H1 (cell line): ENCODE results near the gene GMCL1. TPM values are rescaled to one million over a fixed set of nuclear protein-coding genes. Genes with fewer than 3 reads are reported as not detected.

Experiments used
- CTCF ChIA-PET: fragments of 300-600 bp; sonication (Branson Sonifier 250); formaldehyde crosslinking; loops from one replicate; lab custom pipeline; 2021; ENCODE audit not compliant: partially characterized antibody; lab: Charles Lee
- POLR2A ChIA-PET: fragments of 300-600 bp; sonication (Branson Sonifier 250); formaldehyde crosslinking; loops from one replicate; lab custom pipeline; 2021; ENCODE audit warnings: inconsistent platforms; ENCODE audit not compliant: partially characterized antibody; lab: Charles Lee
- DNase-seq, 2 experiments: peaks; one replicate each; pipeline versions ENCODE4 v3.0.0 to v3.0.0-alpha.2; 2010 to 2022; ENCODE audit warnings: low spot score in 2 of 2, low read depth in 1 of 2, mixed read lengths in 1 of 2
- FAIRE-seq: peaks from 2 replicates; lab custom pipeline; 2011; peaks lifted over from hg19 to GRCh38; lab: Jason Lieb, UNC
- H2AFZ ChIP-seq: 2 replicates; pipeline ENCODE4 v1.8.1; 2012; ENCODE audit warnings: low read length, inconsistent platforms
- H2AK5ac ChIP-seq: 2 replicates; pipeline ENCODE4 v1.6.1; 2013; ENCODE audit warnings: low read depth, low read length
- H2BK120ac ChIP-seq: replicated peaks from 2 replicates; pipeline ENCODE3; 2013; ENCODE audit warnings: low read depth, low read length, inconsistent platforms
- H2BK12ac ChIP-seq: 2 replicates; pipeline ENCODE4 v1.6.1; 2013; ENCODE audit warnings: low read depth, low read length
- H2BK15ac ChIP-seq: 2 replicates; pipeline ENCODE4 v1.6.1; 2013; ENCODE audit warnings: low read length
- H2BK20ac ChIP-seq: 2 replicates; pipeline ENCODE4 v1.6.1; 2013; ENCODE audit warnings: low read length
- H2BK5ac ChIP-seq: 2 replicates; pipeline ENCODE4 v1.6.1; 2013; ENCODE audit warnings: low read depth, low read length
- H3K14ac ChIP-seq: 2 replicates; pipeline ENCODE4 v1.6.1; 2013; ENCODE audit warnings: inconsistent platforms; ENCODE audit not compliant: insufficient read length
- H3K18ac ChIP-seq: 2 replicates; pipeline ENCODE4 v1.6.1; 2013; ENCODE audit warnings: low read length; ENCODE audit errors: extremely low read depth
- H3K23ac ChIP-seq: 2 replicates; pipeline ENCODE4 v1.6.1; 2013; ENCODE audit warnings: inconsistent platforms; ENCODE audit not compliant: insufficient read length
- H3K23me2 ChIP-seq: 2 replicates; pipeline ENCODE4 v1.6.1; 2013; ENCODE audit warnings: low read depth, low read length
- H3K27ac ChIP-seq: 2 replicates; pipeline ENCODE4 v1.6.1; 2011; ENCODE audit warnings: low read depth, low read length, inconsistent platforms
- H3K27me3 ChIP-seq, 4 experiments: replicated peaks in 1 of 4; 1 replicate in 1 of 4; 2 replicates in 3 of 4; pipeline versions ENCODE4 v1.6.1 to v1.8.1; 2011 to 2013; ENCODE audit warnings: low read length in 3 of 4, mild to moderate bottlenecking in 3 of 4, inconsistent platforms in 2 of 4, mixed read lengths in 2 of 4, moderate library complexity in 1 of 4; ENCODE audit not compliant: control insufficient read depth in 3 of 4, insufficient read depth in 3 of 4; ENCODE audit errors: extremely low read depth in 1 of 4
- H3K36me3 ChIP-seq, 4 experiments: 2 replicates each; pipeline versions ENCODE4 v1.6.1 to v1.8.1; 2011 to 2013; ENCODE audit warnings: mild to moderate bottlenecking in 4 of 4, low read length in 3 of 4, moderate library complexity in 2 of 4, control low read depth in 1 of 4, inconsistent platforms in 1 of 4; ENCODE audit not compliant: insufficient read depth in 4 of 4, control insufficient read depth in 2 of 4
- H3K4ac ChIP-seq: replicated peaks from 2 replicates; pipeline ENCODE3; 2013; ENCODE audit warnings: low read length, low read depth, mixed read lengths, inconsistent platforms; ENCODE audit not compliant: insufficient read length
- H3K4me1 ChIP-seq, 4 experiments: replicated peaks in 1 of 4; 1 replicate in 1 of 4; 2 replicates in 3 of 4; pipeline versions ENCODE4 v1.6.1 to v1.8.1; 2011 to 2013; ENCODE audit warnings: low read length in 3 of 4, inconsistent platforms in 2 of 4, mixed read lengths in 1 of 4; ENCODE audit not compliant: insufficient read depth in 4 of 4, control insufficient read depth in 3 of 4
- H3K4me2 ChIP-seq, 2 experiments: 2 replicates each; pipeline versions ENCODE4 v1.6.1 to v1.8.1; 2011 to 2013; ENCODE audit warnings: low read depth in 2 of 2, low read length in 2 of 2, control low read depth in 1 of 2, inconsistent platforms in 1 of 2, mild to moderate bottlenecking in 1 of 2; ENCODE audit not compliant: insufficient read depth in 1 of 2
- H3K4me3 ChIP-seq, 4 experiments: fragments of 200-600, 300-600 bp in 1 of 4; sonication (generic), shearing (Covaris generic), sonication (Bioruptor Twin) in 1 of 4; 2 replicates each; pipeline versions ENCODE4 v1.5.1 to v1.8.1; 2011 to 2016; ENCODE audit warnings: low read length in 4 of 4, low read depth in 3 of 4, control low read depth in 2 of 4, inconsistent platforms in 2 of 4, mild to moderate bottlenecking in 2 of 4, mixed read lengths in 1 of 4, moderate library complexity in 1 of 4; ENCODE audit not compliant: insufficient read depth in 2 of 4; ENCODE audit errors: extremely low read depth in 1 of 4
- H3K56ac ChIP-seq: replicated peaks from 2 replicates; pipeline ENCODE3; 2013; ENCODE audit warnings: low read depth, mild to moderate bottlenecking, mixed read lengths, low read length, inconsistent platforms; ENCODE audit not compliant: insufficient read length
- H3K79me1 ChIP-seq: 2 replicates; pipeline ENCODE4 v1.6.1; 2013; ENCODE audit warnings: low read depth, low read length, control low read depth
- H3K79me2 ChIP-seq, 2 experiments: 2 replicates each; pipeline versions ENCODE4 v1.6.1 to v1.8.1; 2012 to 2013; ENCODE audit warnings: low read length in 2 of 2, mild to moderate bottlenecking in 2 of 2, inconsistent platforms in 1 of 2; ENCODE audit not compliant: insufficient read depth in 2 of 2, control insufficient read depth in 1 of 2
- H3K9ac ChIP-seq, 4 experiments: replicated peaks in 1 of 4; 1 replicate in 1 of 4; 2 replicates in 3 of 4; pipeline versions ENCODE4 v1.6.1 to v1.8.1; 2011 to 2013; ENCODE audit warnings: low read depth in 3 of 4, low read length in 3 of 4, control low read depth in 2 of 4, mild to moderate bottlenecking in 2 of 4, moderate library complexity in 2 of 4, inconsistent platforms in 1 of 4; ENCODE audit errors: extremely low read depth in 1 of 4
- H3K9me3 ChIP-seq, 2 experiments: 2 replicates each; pipeline versions ENCODE4 v1.6.1 to v1.8.1; 2012 to 2013; ENCODE audit warnings: mild to moderate bottlenecking in 2 of 2, moderate library complexity in 2 of 2, control low read depth in 1 of 2, inconsistent platforms in 1 of 2, low read depth in 1 of 2, low read length in 1 of 2, mixed read lengths in 1 of 2; ENCODE audit not compliant: insufficient read depth in 2 of 2
- H4K20me1 ChIP-seq, 2 experiments: replicated peaks in 1 of 2; 2 replicates each; pipeline versions ENCODE3 to v1.8.1; 2011 to 2013; ENCODE audit warnings: inconsistent platforms in 2 of 2, low read length in 2 of 2, mild to moderate bottlenecking in 1 of 2; ENCODE audit not compliant: insufficient read depth in 2 of 2, control insufficient read depth in 1 of 2
- H4K5ac ChIP-seq: 2 replicates; pipeline ENCODE4 v1.6.1; 2013; ENCODE audit warnings: low read length, low read depth, mixed read lengths, inconsistent platforms; ENCODE audit not compliant: insufficient read length
- H4K8ac ChIP-seq: 2 replicates; pipeline ENCODE4 v1.8.0; 2013; ENCODE audit warnings: mild to moderate bottlenecking, moderate library complexity, low read length, inconsistent platforms; ENCODE audit not compliant: insufficient read depth; ENCODE audit errors: extremely low read depth
- H4K91ac ChIP-seq: replicated peaks from 2 replicates; pipeline ENCODE3; 2013; ENCODE audit warnings: low read length, mixed read lengths, inconsistent platforms; ENCODE audit not compliant: insufficient read length
- NRF1 ChIP-seq: IDR thresholded peaks from 2 replicates; pipeline ENCODE4 v1.6.1; 2011; ENCODE audit warnings: mild to moderate bottlenecking, low read depth, low read length, improper control_type of control experiment
- WGBS, 2 experiments: shearing (Covaris generic) in 1 of 2; methylation state at CpG; one replicate each; pipeline versions ENCODE4 v1.1.6 to v1.1.7; 2013 to 2015; ENCODE audit warnings: low lambda C conversion rate in 2 of 2, mixed read lengths in 2 of 2, inconsistent platforms in 1 of 2, low coverage in 1 of 2, missing lambda C conversion rate in 1 of 2; ENCODE audit not compliant: insufficient replicate concordance in 2 of 2, insufficient coverage in 1 of 2, insufficient read length in 1 of 2; ENCODE audit errors: extremely low coverage in 1 of 2, missing lambda C conversion rate in 1 of 2; 5-methylcytosine and 5-hydroxymethylcytosine counted together
- polyA plus RNA-seq, 7 experiments: library from polyadenylated mRNA; depleted of rRNA in 3 of 7; stranded (reverse) in 5 of 7; unstranded in 2 of 7; fragments of >200 nt in 5 of 7; fragments of 200-250 nt in 2 of 7; gene quantifications; 1 replicate in 5 of 7; 2 replicates in 1 of 7; 4 replicates in 1 of 7; pipeline versions ENCODE4 v1.2.1 to v1.2.3, GENCODE V29; 2011 to 2013; ENCODE audit warnings: missing spikeins in 2 of 7, mixed read lengths in 2 of 7
- total RNA-seq: library from RNA; stranded (reverse); fragmentation: NEBNext Ultra II Directional; extraction: Animal tissue kit (Norgen Biotek cat#: 25700); gene quantifications from 2 replicates; pipeline ENCODE4 v1.2.1, GENCODE V29; 2021

The GMCL1 gene
- total and polyA plus RNA-seq, 2 of the 8 experiments (the other 6 are each of a cell fraction or from before 2014, with no cell fraction given): 6.5 to 21.9 TPM

GRCh38 chr2:69780921-69781320 lies 48.5 kb upstream of the GMCL1 start:
- H3K27me3 ChIP-seq: no peaks in the 10 kb centered on the region
- H3K9me3 ChIP-seq: no peaks in the 10 kb centered on the region; a peak in 1 of 4 replicates
- H2AK5ac ChIP-seq: no peak overlapping the region
- H3K4me2 ChIP-seq: peak overlapping the region in 1 of 2 experiments; percentile 28; a peak in 1 of 4 replicates
- H2BK20ac ChIP-seq: 0 out of 2 replicates have a peak overlapping the region, but pooled peaks have one; percentile 56
- no peaks in the 10 kb centered on the region for H3K36me3 ChIP-seq
- H3K79me2 ChIP-seq: no peaks in the 10 kb centered on the region
- no peaks in the 10 kb centered on the region for H4K20me1 ChIP-seq
- H3K4me3 ChIP-seq: no peak overlapping the region
- no peak overlapping the region for H3K18ac ChIP-seq
- peak in 1 of 2 experiments; percentile 19 for DNase-seq
- no peak overlapping the region for H2AFZ ChIP-seq
- WGBS, 2 experiments: 92% methylated on average over 5 of the region's 5 CpGs; no CpG with 5 or more reads in 1 of the 2 experiments
- H2BK120ac ChIP-seq: peak overlapping the region; percentile 30
- ChIA-PET CTCF (interaction anchor here (0.6 to 2.4 kb wide), 3 partner anchors 13 to 40 kb away, joined by 3 to 5 read pairs (median 4); no protein-coding TSS in a partner anchor), POLR2A (no interaction called here)
- peak overlapping the region; percentile 56 for H2BK12ac ChIP-seq
- H3K23me2 ChIP-seq: no peaks in the 10 kb centered on the region
- H3K9ac ChIP-seq: no peak overlapping the region
- H3K4ac ChIP-seq: no peak overlapping the region
- TF ChIP-seq NRF1: no peak
- H4K5ac ChIP-seq: no peak overlapping the region
- no peaks in the 10 kb centered on the region for H3K79me1 ChIP-seq
- no peak overlapping the region for H2BK5ac ChIP-seq
- no peak overlapping the region for H3K14ac ChIP-seq
- H4K91ac ChIP-seq: peak overlapping the region; percentile 38
- no peak overlapping the region for H3K23ac ChIP-seq
- H3K27ac ChIP-seq: no peak overlapping the region
- H4K8ac ChIP-seq: no peak overlapping the region
- no peak for FAIRE-seq
- H3K56ac ChIP-seq: no peak overlapping the region
- H3K4me1 ChIP-seq: peaks cover 2 to 19% (median 7%) of the 10 kb centered on the region in 4 experiments; a peak in 6 of 7 replicates
- no peak overlapping the region for H2BK15ac ChIP-seq
